ENCODE data around the gene PTER.

The PTER gene

DNA sequence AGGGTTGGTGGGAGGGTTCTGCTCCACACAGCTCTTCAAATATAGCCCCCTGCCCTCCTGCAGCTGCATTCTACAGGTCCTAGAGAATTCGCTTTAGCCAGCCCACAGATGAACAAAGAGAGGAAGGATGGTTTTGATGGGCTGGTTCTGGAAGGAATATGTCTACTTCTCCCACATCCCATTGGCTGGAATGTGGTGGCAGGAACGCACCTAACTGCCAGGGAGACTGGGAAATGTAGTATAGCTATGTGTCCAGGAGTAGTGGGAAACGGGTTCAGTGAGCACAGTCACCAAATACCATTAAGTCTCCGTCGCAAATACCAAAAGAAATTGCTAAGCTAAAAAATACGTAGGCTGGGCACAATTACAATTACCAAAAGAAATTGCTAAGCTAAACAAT is 7.3 kb upstream of the PTER start:
- Histone ChIP-seq H3K9ac (ENCODE audit: insufficient read length) (no peak overlapping the region), H3K36me3 (ENCODE audit: insufficient read depth, low read length) (no peaks in the 10 kb centered on the region), H3K9me3 (ENCODE audit: low read depth, low read length) (no peaks in the 10 kb centered on the region), H3K4me3 (no peak overlapping the region), H3K27ac (no peak overlapping the region)
- no peak for DNase-seq (ENCODE audit: low read depth, low spot score)
- TF ChIP-seq FOXP2 (optimal IDR thresholded peaks at IDR 0.05; ENCODE audit: control extremely low read depth, extremely low read length, insufficient read depth) (no peak), POLR2AphosphoS5 (IDR thresholded peaks at IDR 0.05; ENCODE audit: borderline replicate concordance, low read depth, low read length) (no peak), EZH2 (IDR thresholded peaks at IDR 0.05) (no peak)

DNA sequence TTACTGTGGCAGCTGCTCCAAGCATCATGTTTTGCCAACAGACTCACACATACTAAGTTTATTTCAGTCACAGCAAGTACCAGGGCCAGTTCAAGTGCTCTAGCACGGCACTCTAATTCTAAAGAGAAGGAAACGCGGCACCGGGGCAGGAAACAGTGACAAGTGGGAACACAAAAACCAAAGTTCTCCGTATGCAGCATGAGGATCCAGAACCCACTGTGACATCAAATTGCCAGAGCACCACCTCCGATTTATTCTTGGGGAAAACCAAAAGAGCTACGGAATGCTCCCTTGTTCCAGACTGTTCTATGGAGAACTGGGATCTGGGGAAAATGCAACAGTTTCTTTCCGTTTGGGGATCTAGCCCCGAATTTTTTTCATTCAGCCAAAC is 448 bp upstream of the PTER start:
- TF ChIP-seq FOXP2 (optimal IDR thresholded peaks at IDR 0.05; ENCODE audit: control extremely low read depth, extremely low read length, insufficient read depth) (no peak), POLR2AphosphoS5 (IDR thresholded peaks at IDR 0.05; ENCODE audit: borderline replicate concordance, low read depth, low read length) (0 out of 2 replicates have a peak, but pooled peaks have one; percentile 45), EZH2 (IDR thresholded peaks at IDR 0.05) (no peak)
- H3K36me3 ChIP-seq (ENCODE audit: insufficient read depth, low read length), result no peaks in the 10 kb centered on the region
- peak overlapping the region; percentile 74 for H3K4me3 ChIP-seq
- H3K9me3 ChIP-seq (ENCODE audit: low read depth, low read length), result no peaks in the 10 kb centered on the region
- peak overlapping the region; percentile 67 for H3K9ac ChIP-seq (ENCODE audit: insufficient read length)
- DNase-seq (ENCODE audit: low read depth, low spot score), result no peak
- H3K27ac ChIP-seq, result peak overlapping the region; percentile 95

GRCh38 chr10:16437540-16437894 is 707 bp downstream of the PTER start:
- H3K4me3 ChIP-seq, result peak overlapping the region; percentile 74
- no peaks in the 10 kb centered on the region for H3K36me3 ChIP-seq (ENCODE audit: insufficient read depth, low read length)
- H3K9me3 ChIP-seq (ENCODE audit: low read depth, low read length), result no peaks in the 10 kb centered on the region
- peak overlapping the region; percentile 95 for H3K27ac ChIP-seq
- TF ChIP-seq POLR2AphosphoS5 (IDR thresholded peaks at IDR 0.05; ENCODE audit: borderline replicate concordance, low read depth, low read length) (no peak), EZH2 (IDR thresholded peaks at IDR 0.05) (no peak), FOXP2 (optimal IDR thresholded peaks at IDR 0.05; ENCODE audit: control extremely low read depth, extremely low read length, insufficient read depth) (no peak)
- peak overlapping the region; percentile 32 for H3K9ac ChIP-seq (ENCODE audit: insufficient read length)
- no peak for DNase-seq (ENCODE audit: low read depth, low spot score)

- no peak for DNase-seq (ENCODE audit: low read depth, low spot score)
- H3K27ac ChIP-seq, result peak overlapping the region; percentile 75
- peak overlapping the region; percentile 47 for H3K9ac ChIP-seq (ENCODE audit: insufficient read length)
- no peaks in the 10 kb centered on the region for H3K36me3 ChIP-seq (ENCODE audit: insufficient read depth, low read length)
- no peak overlapping the region for H3K4me3 ChIP-seq
- TF ChIP-seq FOXP2 (optimal IDR thresholded peaks at IDR 0.05; ENCODE audit: control extremely low read depth, extremely low read length, insufficient read depth) (no peak), POLR2AphosphoS5 (IDR thresholded peaks at IDR 0.05; ENCODE audit: borderline replicate concordance, low read depth, low read length) (no peak), EZH2 (IDR thresholded peaks at IDR 0.05) (no peak)
- H3K9me3 ChIP-seq (ENCODE audit: low read depth, low read length), result no peaks in the 10 kb centered on the region
These were observed 2.5 kb downstream of the PTER start for GRCh38 chr10:16439295-16439694.

- Histone ChIP-seq H3K36me3 (ENCODE audit: insufficient read depth, low read length) (no peaks in the 10 kb centered on the region), H3K27ac (no peak overlapping the region; the same call in 1 of the 2 replicates), H3K9ac (ENCODE audit: insufficient read length) (no peak overlapping the region), H3K4me3 (no peak overlapping the region), H3K9me3 (ENCODE audit: low read depth, low read length) (no peaks in the 10 kb centered on the region)
- DNase-seq (ENCODE audit: low read depth, low spot score), result no peak
- TF ChIP-seq EZH2 (IDR thresholded peaks at IDR 0.05), result no peak
- no peak for TF ChIP-seq POLR2AphosphoS5 (IDR thresholded peaks at IDR 0.05; ENCODE audit: borderline replicate concordance, low read depth, low read length)
- TF ChIP-seq FOXP2 (optimal IDR thresholded peaks at IDR 0.05; ENCODE audit: control extremely low read depth, extremely low read length, insufficient read depth), result no peak
These were observed 3.8 kb downstream of the PTER start for GRCh38 chr10:16440396-16441133.

DNA sequence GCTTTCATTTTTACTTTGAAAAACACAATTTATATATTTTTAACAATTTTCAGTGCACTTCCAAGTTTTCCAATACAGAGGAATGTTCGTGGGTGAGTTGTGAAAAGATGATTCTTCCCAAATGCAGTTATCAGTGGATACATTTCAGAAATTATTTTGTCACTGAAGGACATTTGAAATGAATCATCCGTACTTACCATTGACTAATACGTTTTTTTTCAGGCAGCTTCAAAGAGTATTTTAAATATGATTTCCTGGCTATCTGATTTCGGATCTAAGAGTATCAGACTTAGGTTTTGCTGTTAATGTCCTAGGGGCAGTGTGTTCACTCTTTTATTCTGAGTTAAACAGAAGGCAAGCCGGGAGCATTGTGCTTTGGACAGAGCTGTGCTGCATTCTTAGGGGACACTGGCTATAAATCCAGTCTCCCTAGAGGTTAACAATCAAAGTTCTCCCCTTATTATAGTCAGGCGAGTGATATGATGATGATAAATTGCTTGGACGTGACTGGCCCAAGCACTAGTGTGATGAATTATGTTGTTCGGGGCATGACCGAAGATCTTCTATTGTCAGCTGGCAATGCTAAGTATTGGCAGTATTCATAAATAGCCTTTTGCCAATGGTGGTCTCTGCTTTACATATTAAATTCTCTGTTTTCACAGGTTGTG is 4.5 kb downstream of the PTER start:
- DNase-seq (ENCODE audit: low read depth, low spot score), result no peak
- no peaks in the 10 kb centered on the region for H3K9me3 ChIP-seq (ENCODE audit: low read depth, low read length)
- peak overlapping the region; percentile 50; the same call in 1 of the 2 replicates for H3K27ac ChIP-seq
- no peak overlapping the region for H3K9ac ChIP-seq (ENCODE audit: insufficient read length)
- H3K36me3 ChIP-seq (ENCODE audit: insufficient read depth, low read length), result no peaks in the 10 kb centered on the region
- H3K4me3 ChIP-seq, result no peak overlapping the region
- TF ChIP-seq POLR2AphosphoS5 (IDR thresholded peaks at IDR 0.05; ENCODE audit: borderline replicate concordance, low read depth, low read length) (no peak), FOXP2 (optimal IDR thresholded peaks at IDR 0.05; ENCODE audit: control extremely low read depth, extremely low read length, insufficient read depth) (no peak), EZH2 (IDR thresholded peaks at IDR 0.05) (no peak)

DNA sequence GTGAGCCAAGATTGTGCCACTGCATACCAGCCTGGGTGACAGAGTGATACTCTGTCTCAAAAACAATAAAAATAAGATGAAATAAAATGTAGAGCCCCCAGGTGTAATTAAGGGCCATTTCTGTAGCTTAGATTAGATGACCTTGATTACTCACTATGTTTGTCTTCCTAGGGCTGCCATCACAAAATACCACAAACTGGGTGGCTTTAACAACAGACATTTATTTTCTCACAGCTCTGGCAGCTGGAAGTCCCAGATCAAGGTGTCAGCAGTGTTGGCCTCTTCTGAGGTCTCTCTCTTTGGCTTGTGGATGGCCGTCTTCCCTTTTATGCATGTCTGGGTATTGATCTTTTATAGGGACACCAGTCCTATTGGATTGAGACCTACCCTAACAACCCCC is 6.1 kb downstream of the PTER start:
- no peak for DNase-seq (ENCODE audit: low read depth, low spot score)
- Histone ChIP-seq H3K4me3 (no peak overlapping the region), H3K36me3 (ENCODE audit: insufficient read depth, low read length) (no peaks in the 10 kb centered on the region), H3K27ac (no peak overlapping the region), H3K9me3 (ENCODE audit: low read depth, low read length) (no peaks in the 10 kb centered on the region), H3K9ac (ENCODE audit: insufficient read length) (no peak overlapping the region)
- TF ChIP-seq FOXP2 (optimal IDR thresholded peaks at IDR 0.05; ENCODE audit: control extremely low read depth, extremely low read length, insufficient read depth) (no peak), POLR2AphosphoS5 (IDR thresholded peaks at IDR 0.05; ENCODE audit: borderline replicate concordance, low read depth, low read length) (no peak), EZH2 (IDR thresholded peaks at IDR 0.05) (no peak)

GRCh38 chr10:16445770-16446469 is 9.1 kb downstream of the PTER start:
- Histone ChIP-seq H3K36me3 (ENCODE audit: insufficient read depth, low read length) (no peaks in the 10 kb centered on the region), H3K9ac (ENCODE audit: insufficient read length) (no peak overlapping the region), H3K9me3 (ENCODE audit: low read depth, low read length) (no peaks in the 10 kb centered on the region), H3K4me3 (no peak overlapping the region), H3K27ac (no peak overlapping the region)
- no peak for DNase-seq (ENCODE audit: low read depth, low spot score)
- no peak for TF ChIP-seq POLR2AphosphoS5 (IDR thresholded peaks at IDR 0.05; ENCODE audit: borderline replicate concordance, low read depth, low read length)
